ENCODE measurements around the gene WHRN. TPM values are rescaled to one million over a fixed set of nuclear protein-coding genes. Genes with fewer than 3 reads are reported as not detected.

Gene WHRN
- total RNA-seq, 1 donor = 5.4 TPM

DNA sequence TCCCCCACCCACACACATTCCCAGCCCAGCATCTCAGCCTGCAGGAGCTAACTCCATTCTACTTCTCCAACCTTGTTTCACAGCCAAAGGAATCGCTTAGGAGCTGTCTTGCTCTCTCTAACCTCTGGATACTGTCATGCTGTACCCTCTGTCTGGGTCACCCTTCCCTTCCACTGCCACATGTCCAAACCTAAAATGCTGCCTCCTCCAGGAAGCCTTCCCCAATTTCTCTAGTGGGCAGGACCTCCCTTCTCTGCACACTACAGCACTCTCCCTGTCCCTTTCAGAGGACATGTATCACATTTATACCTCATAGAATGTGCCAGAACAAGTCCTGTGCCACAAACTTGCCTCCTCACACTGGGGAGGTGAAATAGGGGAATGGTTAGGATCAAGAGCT is 30.8 kb downstream of the WHRN start:
- DNase-seq (ENCODE audit: low read depth in 2 of 3, low spot score in 2 of 3) = no peak

DNA sequence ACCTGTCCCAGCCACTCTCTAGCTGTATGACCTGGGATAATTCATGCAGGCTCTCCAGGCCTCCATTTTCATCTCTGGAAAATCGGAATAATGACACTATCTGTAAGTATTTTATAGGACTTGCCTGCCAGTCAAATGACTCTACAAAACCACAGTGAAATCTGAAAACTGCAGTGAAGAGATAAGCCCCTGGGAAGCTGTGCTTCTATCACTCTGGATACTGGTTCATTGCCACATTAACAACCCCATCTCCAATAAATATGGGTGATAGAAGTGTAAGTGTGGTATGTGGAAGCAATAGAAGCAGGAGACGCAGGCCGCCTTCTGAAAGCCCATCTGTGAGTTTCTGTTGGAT is 31.8 kb downstream of the WHRN start:
- no peak for DNase-seq (ENCODE audit: low read depth in 2 of 3, low spot score in 2 of 3)

DNA sequence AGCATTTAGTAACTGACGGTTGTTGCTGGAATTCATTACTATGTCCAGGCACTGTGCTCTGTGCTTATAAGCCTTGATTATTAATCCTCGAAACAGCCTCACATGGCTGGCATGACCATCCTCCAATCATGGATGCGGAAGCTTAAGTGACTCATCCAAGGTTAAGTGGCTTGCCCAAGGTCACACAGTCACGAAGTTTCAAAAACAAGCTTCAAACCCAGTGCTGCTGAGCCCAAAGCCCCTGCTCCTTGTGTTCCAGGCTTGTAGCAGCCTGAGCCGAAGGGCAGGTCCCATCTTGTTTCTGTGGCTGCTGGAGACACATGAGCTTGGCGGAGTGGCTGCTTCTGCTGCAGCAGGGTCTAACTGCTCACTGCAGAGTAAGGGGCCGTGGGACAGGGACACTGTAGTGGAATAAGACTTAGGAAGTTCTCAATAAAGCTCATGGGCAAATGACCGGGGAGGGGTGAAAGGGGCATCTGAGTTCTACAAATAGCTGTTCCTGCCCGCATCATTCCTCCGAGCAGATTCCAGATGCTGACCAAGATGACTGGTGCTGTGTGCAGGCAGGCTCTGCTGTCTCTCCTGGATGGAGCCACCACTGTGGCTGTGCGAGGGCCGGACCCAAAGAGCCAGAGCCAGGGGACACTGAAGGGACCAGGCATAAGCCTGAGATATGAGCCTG is 32.4 kb downstream of the WHRN start:
- no peak for DNase-seq (ENCODE audit: low read depth in 2 of 3, low spot score in 2 of 3)

- no peak for DNase-seq (ENCODE audit: low read depth in 2 of 3, low spot score in 2 of 3)
These were observed 34.1 kb downstream of the WHRN start for GRCh38 chr9:114471157-114471556.

- no peak for DNase-seq (ENCODE audit: low read depth in 2 of 3, low spot score in 2 of 3)
These were observed 34.7 kb downstream of the WHRN start for GRCh38 chr9:114470581-114470980.

- DNase-seq (ENCODE audit: low read depth in 2 of 3, low spot score in 2 of 3) = no peak
These were observed 35.2 kb downstream of the WHRN start for GRCh38 chr9:114470121-114470520.

DNA sequence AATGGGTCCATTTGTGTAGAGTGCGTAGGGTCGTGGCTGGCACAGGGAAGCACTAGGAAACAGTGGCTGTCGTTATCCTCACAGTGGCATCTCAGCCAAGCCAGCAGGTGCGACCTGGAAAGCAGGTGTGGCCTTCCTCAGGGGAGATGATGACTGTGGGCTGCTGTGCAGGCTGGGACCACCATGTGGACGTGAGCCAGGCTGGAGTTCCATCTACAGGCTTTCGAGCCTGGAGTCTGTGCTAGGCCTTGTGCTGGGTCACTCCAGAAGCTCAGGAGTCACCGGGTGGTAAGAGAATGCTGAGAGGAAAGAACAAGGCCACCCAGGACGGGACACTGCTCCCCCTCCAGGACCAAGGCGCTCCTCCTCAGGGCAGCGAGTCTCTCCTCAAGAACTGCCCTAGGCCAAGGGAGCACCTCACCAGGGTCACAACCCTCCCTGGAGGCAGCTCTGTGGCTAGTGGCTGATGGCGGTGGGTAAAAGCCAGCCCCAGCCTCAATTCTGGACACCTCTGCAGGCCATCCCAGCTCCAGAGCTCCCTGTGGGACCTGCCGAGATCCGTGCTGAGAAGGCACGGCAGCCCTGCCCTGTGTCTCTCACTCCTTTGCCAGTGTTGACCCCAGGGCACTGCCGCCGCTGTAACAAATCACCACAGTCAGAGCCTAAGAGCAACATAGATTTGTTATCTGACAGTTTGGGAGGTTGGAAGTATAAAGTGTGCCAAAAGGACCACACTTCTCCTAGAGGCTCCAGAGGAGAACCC is 36.0 kb downstream of the WHRN start:
- no peak for DNase-seq (ENCODE audit: low read depth in 2 of 3, low spot score in 2 of 3)

DNA sequence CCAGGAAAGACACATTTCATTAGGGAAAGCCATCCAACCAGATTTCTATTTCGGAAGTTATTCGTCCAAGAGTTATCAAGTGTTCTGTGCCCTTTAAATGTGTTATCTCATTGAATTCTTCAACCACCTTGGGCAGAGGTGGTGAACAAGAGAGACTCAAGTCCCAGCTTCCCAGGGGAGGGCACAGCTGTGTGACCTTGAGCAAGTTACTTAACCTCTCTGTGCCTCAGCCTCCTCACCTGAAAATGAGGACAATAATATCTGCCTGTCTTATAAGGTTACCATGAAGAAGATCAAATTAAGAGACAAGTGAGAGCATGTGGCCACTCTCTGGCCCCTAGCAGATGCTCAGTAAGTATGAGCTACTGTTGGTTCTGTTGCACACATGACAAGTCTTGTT is 37.4 kb downstream of the WHRN start:
- DNase-seq (ENCODE audit: low read depth in 2 of 3, low spot score in 2 of 3) = no peak

DNA sequence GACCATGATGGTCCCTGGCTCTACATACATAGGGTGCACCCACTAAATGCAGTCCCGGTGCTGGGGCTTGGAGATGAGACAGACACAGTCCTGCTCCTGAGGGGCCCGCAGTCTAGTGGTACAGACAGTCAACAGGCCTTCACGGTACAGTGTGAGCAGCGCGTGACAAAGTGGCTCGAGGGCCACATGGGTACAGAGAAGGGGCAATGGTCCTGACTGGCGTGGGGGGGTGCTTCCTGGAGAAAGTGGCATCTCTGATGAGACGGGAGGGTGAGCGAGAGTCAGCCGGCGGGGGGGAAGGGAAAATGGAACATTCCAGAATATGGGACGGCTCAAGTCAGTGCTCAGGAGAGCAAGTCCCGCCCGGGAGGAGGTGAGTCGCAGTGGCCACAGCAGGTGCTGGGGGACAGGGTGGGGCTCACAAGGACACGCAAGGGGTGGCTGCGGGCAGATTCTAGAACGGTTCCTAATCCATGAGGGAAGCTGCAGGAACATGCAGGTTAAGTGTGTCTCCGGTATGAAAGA is 38.0 kb downstream of the WHRN start:
- DNase-seq (ENCODE audit: low read depth in 2 of 3, low spot score in 2 of 3) = no peak

- no peak for DNase-seq (ENCODE audit: low read depth in 2 of 3, low spot score in 2 of 3)
These were observed 39.1 kb downstream of the WHRN start for GRCh38 chr9:114465906-114466900.

DNA sequence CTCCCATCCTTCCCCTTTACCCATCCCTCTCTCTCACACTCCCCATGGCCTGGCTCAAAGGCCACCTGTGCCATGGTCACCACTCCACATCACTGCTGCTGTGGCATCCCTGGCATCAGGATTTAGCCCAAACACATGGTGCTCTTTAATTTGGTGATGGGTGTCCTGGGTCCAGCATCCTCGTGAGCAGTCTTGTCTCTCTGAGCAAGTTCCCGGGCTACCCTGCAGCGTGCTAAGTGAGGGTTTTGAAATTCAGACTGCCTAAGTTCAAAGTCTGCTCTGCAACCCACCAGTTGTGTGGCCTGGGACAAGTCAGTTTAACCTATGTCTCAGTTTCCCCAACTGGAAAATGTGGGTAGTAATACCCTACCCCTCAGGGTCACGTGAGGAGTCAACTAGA is 39.9 kb downstream of the WHRN start:
- DNase-seq (ENCODE audit: low read depth in 2 of 3, low spot score in 2 of 3) = no peak

GRCh38 chr9:114464281-114465051 is 40.8 kb downstream of the WHRN start:
- no peak for DNase-seq (ENCODE audit: low read depth in 2 of 3, low spot score in 2 of 3)

GRCh38 chr9:114462791-114463190 is 42.5 kb downstream of the WHRN start:
- DNase-seq (ENCODE audit: low read depth in 2 of 3, low spot score in 2 of 3) = no peak

DNA sequence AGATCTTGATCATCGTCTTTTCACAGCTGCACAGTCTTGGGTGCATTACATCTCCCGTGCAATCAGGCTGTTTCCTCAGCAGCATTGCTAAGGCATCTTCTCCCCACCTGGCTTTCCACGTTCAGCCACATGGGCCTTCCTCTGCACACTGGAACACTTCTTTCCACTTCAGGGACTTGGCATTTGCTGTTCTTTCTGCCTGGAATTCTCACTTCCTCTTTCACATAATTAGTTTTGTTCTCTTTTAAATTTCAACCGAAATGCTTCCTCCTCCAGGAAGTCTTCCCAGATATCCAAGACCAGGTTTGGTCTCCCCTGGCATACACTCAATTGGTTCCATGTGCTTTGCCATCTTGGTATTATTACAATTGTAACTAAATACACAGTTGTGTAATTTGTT is 43.8 kb downstream of the WHRN start:
- DNase-seq (ENCODE audit: low read depth in 2 of 3, low spot score in 2 of 3) = no peak

GRCh38 chr9:114460513-114461199 is 44.6 kb downstream of the WHRN start:
- DNase-seq (ENCODE audit: low read depth in 2 of 3, low spot score in 2 of 3) = no peak

DNA sequence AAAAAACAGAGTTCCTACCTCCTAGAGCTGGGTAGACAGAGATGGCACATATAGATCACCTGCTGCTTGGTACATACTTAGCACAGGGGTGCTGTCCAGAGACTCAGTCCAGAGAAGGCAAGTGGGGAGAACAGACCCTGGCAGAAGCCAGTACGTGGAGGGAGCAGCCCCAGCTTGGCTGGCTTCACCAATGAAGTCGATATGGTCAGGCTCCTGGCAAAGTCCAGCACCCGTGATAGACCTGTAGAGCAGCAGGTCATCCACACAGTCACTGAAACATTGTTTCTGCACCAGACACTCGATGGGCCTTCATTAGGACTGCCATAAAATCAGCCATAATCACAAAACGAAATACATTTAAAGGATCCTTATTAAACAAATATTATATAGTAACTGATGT is 45.8 kb downstream of the WHRN start:
- DNase-seq (ENCODE audit: low read depth in 2 of 3, low spot score in 2 of 3) = no peak

DNA sequence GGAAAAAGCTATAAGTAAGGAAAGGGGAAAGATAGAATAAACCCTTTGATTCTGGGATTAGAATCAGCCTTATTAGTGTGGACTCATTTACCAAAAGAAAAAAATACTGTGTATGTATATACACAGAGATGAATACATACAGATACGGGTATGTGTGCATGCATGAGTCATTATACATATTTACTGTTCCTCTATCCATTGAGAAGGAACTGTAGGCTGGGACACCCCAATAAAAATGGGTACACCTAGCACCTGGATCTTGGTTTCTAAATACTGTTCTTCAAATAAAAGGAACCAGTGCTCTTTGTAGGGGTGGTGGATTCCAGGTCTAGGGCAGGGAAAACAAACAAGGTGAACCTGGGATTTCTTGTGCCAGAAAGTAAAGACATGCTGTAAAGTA is 48.3 kb downstream of the WHRN start:
- no peak for DNase-seq (ENCODE audit: low read depth in 2 of 3, low spot score in 2 of 3)

DNA sequence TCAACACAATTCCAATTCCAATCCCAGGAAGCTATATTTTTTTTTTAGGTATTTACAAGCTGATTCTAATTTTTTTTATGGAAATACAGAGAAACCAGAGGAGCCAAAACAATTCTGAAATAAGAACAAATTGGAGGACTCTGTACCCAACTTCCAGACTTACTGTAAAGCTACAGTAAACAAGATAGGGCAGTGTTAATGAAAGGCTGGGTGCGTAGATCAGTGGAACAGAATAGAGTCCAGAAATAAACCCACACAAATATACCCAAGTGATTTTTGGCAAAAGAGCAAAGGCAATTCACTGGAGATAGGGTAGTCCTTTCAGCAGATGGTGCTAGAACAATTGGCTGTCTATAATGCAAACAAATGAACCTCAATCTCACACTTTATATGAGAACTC is 50.6 kb downstream of the WHRN start:
- DNase-seq (ENCODE audit: low read depth in 2 of 3, low spot score in 2 of 3) = no peak

- peak in 2 of 3 donors; percentile 39 to 76 for DNase-seq (ENCODE audit: low read depth in 2 of 3, low spot score in 2 of 3)
These were observed 52.8 kb downstream of the WHRN start for GRCh38 chr9:114452219-114453165.

Measured in hematopoietic multipotent progenitor cell (in vitro differentiated cells).